B cell (primary cell): ENCODE measurements around the gene CCL4L2. TPM values are rescaled to one million over a fixed set of nuclear protein-coding genes. Genes with fewer than 3 reads are reported as not detected.
"Not testable (repeated sequence)": the region's sequence is repeated elsewhere in the genome, so short reads cannot be mapped to it uniquely, and the experiment has no call there.

Experiments used
- ATAC-seq: fragments of 200-7000 bp; cut with Tn5 transposase; one replicate; pipeline ENCODE4 v1.10.0; 2021; ENCODE audit warnings: low read depth, mild to moderate bottlenecking, moderate number of reproducible peaks, moderate library complexity
- CTCF ChIA-PET: fragments of 350-600 bp; sonication (Branson Sonifier 250); formaldehyde crosslinking; loops from one replicate; lab custom pipeline; 2021; ENCODE audit warnings: antibody characterized with exemption, inconsistent platforms; lab: Charles Lee
- POLR2A ChIA-PET: fragments of 350-600 bp; sonication (Branson Sonifier 250); formaldehyde crosslinking; loops from one replicate; lab custom pipeline; 2021; ENCODE audit warnings: antibody characterized with exemption; lab: Charles Lee
- DNase-seq: peaks from one replicate; pipeline ENCODE4 v3.0.0; 2013
- H2AFZ ChIP-seq: 2 replicates; pipeline ENCODE4 v1.6.1; 2012; ENCODE audit warnings: mild to moderate bottlenecking, low read depth, low read length; ENCODE audit not compliant: insufficient read depth, poor library complexity, severe bottlenecking
- H3K27ac ChIP-seq, 2 donors: 1 replicate in 1 of 2; 2 replicates in 1 of 2; pipeline ENCODE4 v1.5.1; 2012 to 2013; ENCODE audit warnings: low read length in 2 of 2, mild to moderate bottlenecking in 2 of 2, moderate library complexity in 1 of 2
- H3K27me3 ChIP-seq, 4 experiments: fragments of 200-600 bp in 1 of 4; sonication (generic) in 1 of 4; replicated peaks in 1 of 4; 1 replicate in 2 of 4; 2 replicates in 2 of 4; pipeline versions ENCODE4 v1.6.1 to v1.7.0; 2013 to 2016; ENCODE audit warnings: low read length in 3 of 4, mild to moderate bottlenecking in 2 of 4, mixed read lengths in 1 of 4, moderate library complexity in 1 of 4; ENCODE audit not compliant: insufficient read depth in 4 of 4, control insufficient read depth in 3 of 4; ENCODE audit errors: control extremely low read depth in 1 of 4
- H3K36me3 ChIP-seq, 2 experiments: replicated peaks in 1 of 2; 1 replicate in 1 of 2; 2 replicates in 1 of 2; pipeline versions ENCODE4 v1.6.1 to v1.7.1; 2013; ENCODE audit warnings: low read length in 1 of 2; ENCODE audit not compliant: insufficient read depth in 2 of 2, control insufficient read depth in 1 of 2; ENCODE audit errors: control extremely low read depth in 1 of 2, extremely low read depth in 1 of 2
- H3K4me1 ChIP-seq, 2 donors: fragments of 200-600 bp in 1 of 2; sonication (generic) in 1 of 2; 1 replicate in 1 of 2; 2 replicates in 1 of 2; pipeline versions ENCODE4 v1.5.1 to v1.6.1; 2013 to 2017; ENCODE audit warnings: low read length in 2 of 2; ENCODE audit not compliant: control insufficient read depth in 2 of 2, insufficient read depth in 2 of 2
- H3K4me2 ChIP-seq: replicated peaks from 2 replicates; pipeline ENCODE3; 2012; ENCODE audit warnings: mild to moderate bottlenecking, low read depth, low read length; ENCODE audit not compliant: poor library complexity, severe bottlenecking
- H3K4me3 ChIP-seq, 5 experiments: fragments of 200-600 bp in 1 of 5; sonication (generic) in 1 of 5; 1 replicate in 3 of 5; 2 replicates in 2 of 5; pipeline versions ENCODE4 v1.5.1 to v1.7.0; 2011 to 2016; ENCODE audit warnings: low read length in 4 of 5, mild to moderate bottlenecking in 4 of 5, low read depth in 2 of 5, control low read depth in 1 of 5, moderate library complexity in 1 of 5; ENCODE audit not compliant: insufficient read depth in 1 of 5; ENCODE audit errors: control extremely low read depth in 1 of 5, extremely low read depth in 1 of 5
- H3K79me2 ChIP-seq: fragments of 200-600 bp; sonication (generic); one replicate; pipeline ENCODE4 v1.6.0; 2016; ENCODE audit warnings: low read length; ENCODE audit not compliant: control insufficient read depth, insufficient read depth
- H3K9ac ChIP-seq: fragments of 200-600 bp; sonication (generic); 2 replicates; pipeline ENCODE4 v1.6.1; 2017; ENCODE audit warnings: mild to moderate bottlenecking, low read length, moderate library complexity
- H3K9me3 ChIP-seq, 3 donors: one replicate each; pipeline versions ENCODE4 v1.6.1 to v1.7.1; 2013; ENCODE audit warnings: low read length in 2 of 3; ENCODE audit not compliant: control insufficient read depth in 2 of 3, insufficient read depth in 1 of 3; ENCODE audit errors: control extremely low read depth in 1 of 3
- H4K20me1 ChIP-seq: 2 replicates; pipeline ENCODE4 v1.6.0; 2012; ENCODE audit warnings: mild to moderate bottlenecking, low read length; ENCODE audit not compliant: insufficient read depth, control insufficient read depth, poor library complexity, severe bottlenecking
- H3K27ac Mint-ChIP-seq: one replicate; pipeline ENCODE4 v1.8.0; 2021; ENCODE audit warnings: mixed read lengths
- H3K27me3 Mint-ChIP-seq: one replicate; pipeline ENCODE4 v1.8.0; 2021; ENCODE audit warnings: mixed read lengths
- H3K4me1 Mint-ChIP-seq: one replicate; pipeline ENCODE4 v1.8.0; 2021; ENCODE audit warnings: mixed read lengths
- H3K4me3 Mint-ChIP-seq: one replicate; pipeline ENCODE4 v1.8.0; 2021; ENCODE audit warnings: mixed read lengths
- H3K9me3 Mint-ChIP-seq: one replicate; pipeline ENCODE4 v1.8.0; 2022; ENCODE audit warnings: mixed read lengths; ENCODE audit not compliant: insufficient read depth
- CTCF ChIP-seq: fragments of 200-600 bp; IDR thresholded peaks from one replicate; pipeline ENCODE4 v1.8.0; 2022; ENCODE audit warnings: antibody characterized with exemption, mild to moderate bottlenecking
- EZH2 ChIP-seq: IDR thresholded peaks from 2 replicates; pipeline ENCODE4 v1.6.1; 2012; ENCODE audit warnings: borderline replicate concordance, low read depth, mild to moderate bottlenecking, moderate library complexity, low read length; ENCODE audit not compliant: insufficient read depth, poor library complexity, severe bottlenecking
- WGBS: methylation state at CpG from one replicate; pipeline ENCODE4 v1.1.5; 2013; ENCODE audit warnings: missing lambda C conversion rate; ENCODE audit not compliant: insufficient coverage; 5-methylcytosine and 5-hydroxymethylcytosine counted together
- intact Hi-C: fragments of 100-400 bp; cut with micrococcal nuclease; formaldehyde crosslinking; loops from one replicate; pipeline ENCODE4 v1.10.0; 2022
- polyA plus RNA-seq: library from polyadenylated mRNA; depleted of rRNA; stranded (reverse); fragments of >200 nt; gene quantifications from 2 replicates; pipeline ENCODE4 v1.2.3, GENCODE V29; 2012
- total RNA-seq, 2 donors: library from RNA; stranded (reverse); fragments of 120-200 nt in 1 of 2; gene quantifications; 1 replicate in 1 of 2; 2 replicates in 1 of 2; pipeline versions ENCODE4 v1.2.3 to v1.2.4, GENCODE V29; 2013 to 2022

CCL4L2 gene
- total and polyA plus RNA-seq, 2 donors (not counting 1 experiment from before 2014, with no cell fraction given), result 0.42 to 1.2 TPM

GRCh38 chr17:36204724-36205500, 6.0 kb upstream of the CCL4L2 start:
- Mint-ChIP-seq H3K4me1 (peaks cover 38% of the 10 kb centered on the region), H3K4me3 (no peak overlapping the region), H3K27me3 (peaks cover 21% of the 10 kb centered on the region), H3K9me3 (no peaks in the 10 kb centered on the region), H3K27ac (no peak overlapping the region)
- CTCF ChIA-PET, result no interaction called here
- no peaks in the 10 kb centered on the region for H3K36me3 ChIP-seq
- intact Hi-C loops, result no loop called here
- no peaks in the 10 kb centered on the region for H3K79me2 ChIP-seq
- H4K20me1 ChIP-seq, result no peaks in the 10 kb centered on the region
- TF ChIP-seq EZH2, result no peak
- no peak for TF ChIP-seq CTCF
- no peak overlapping the region for H2AFZ ChIP-seq
- peaks cover 58% of the 10 kb centered on the region in 2 donors for H3K4me1 ChIP-seq
- H3K27me3 ChIP-seq, result peaks cover 0 to 44% (median 0%) of the 10 kb centered on the region in 4 experiments
- peaks cover 0 to 2% (median 0%) of the 10 kb centered on the region in 3 donors for H3K9me3 ChIP-seq
- DNase-seq (no peak), ATAC-seq (no peak)
- H3K4me2 ChIP-seq, result no peak overlapping the region
- H3K9ac ChIP-seq, result no peak overlapping the region
- POLR2A ChIA-PET, result no interaction called here
- H3K4me3 ChIP-seq, result no peak overlapping the region
- no peak overlapping the region for H3K27ac ChIP-seq
- no CpG with 5 or more reads among the region's 7 CpGs for WGBS

GRCh38 chr17:36205637-36206485, 5.0 kb upstream of the CCL4L2 start:
- Histone ChIP-seq H3K27me3 (peaks cover 0 to 44% (median 0%) of the 10 kb centered on the region in 4 experiments), H3K9ac (no peak overlapping the region), H3K79me2 (no peaks in the 10 kb centered on the region), H4K20me1 (no peaks in the 10 kb centered on the region), H3K4me2 (no peak overlapping the region), H3K36me3 (no peaks in the 10 kb centered on the region), H3K9me3 (peaks cover 0 to 3% (median 0%) of the 10 kb centered on the region in 3 donors), H3K27ac (no peak overlapping the region), H3K4me3 (no peak overlapping the region), H2AFZ (no peak overlapping the region), H3K4me1 (peaks cover 63 to 65% of the 10 kb centered on the region in 2 donors)
- no peak overlapping the region for H3K27ac Mint-ChIP-seq
- H3K27me3 Mint-ChIP-seq, result peaks cover 21% of the 10 kb centered on the region
- peaks cover 48% of the 10 kb centered on the region for H3K4me1 Mint-ChIP-seq
- no peak for DNase-seq
- H3K9me3 Mint-ChIP-seq, result no peaks in the 10 kb centered on the region
- WGBS, result 100% methylated on average over 1 of the region's 4 CpGs
- TF ChIP-seq EZH2 (no peak), CTCF (no peak)
- ChIA-PET POLR2A (no interaction called here), CTCF (no interaction called here)
- no peak for ATAC-seq
- H3K4me3 Mint-ChIP-seq, result no peak overlapping the region
- intact Hi-C loops, result no loop called here

- H3K36me3 ChIP-seq, H2AFZ ChIP-seq, H3K27ac ChIP-seq, intact Hi-C loops, H3K4me2 ChIP-seq, ATAC-seq, H3K4me3 ChIP-seq, H3K4me3 Mint-ChIP-seq, H3K9me3 ChIP-seq, H3K9ac ChIP-seq, H3K79me2 ChIP-seq, DNase-seq, POLR2A ChIA-PET, H3K27ac Mint-ChIP-seq, H4K20me1 ChIP-seq, CTCF ChIA-PET, H3K9me3 Mint-ChIP-seq: not testable (repeated sequence)
- Histone ChIP-seq H3K27me3 (peaks cover 0 to 44% (median 0%) of the 10 kb centered on the region in 4 experiments), H3K4me1 (peaks cover 65 to 69% of the 10 kb centered on the region in 2 donors)
- Mint-ChIP-seq H3K4me1 (peaks cover 51% of the 10 kb centered on the region), H3K27me3 (peaks cover 21% of the 10 kb centered on the region)
- no CpG with 5 or more reads among the region's 1 CpG for WGBS
Measured at GRCh38 chr17:36206486-36206821, 4.4 kb upstream of the CCL4L2 start.
